AML-193 (cell line): ENCODE data around the gene RCC1.
A peak's percentile ranks its signal among the peaks of the same experiment; 100 is the strongest.
"Not testable (repeated sequence)": the region's sequence is repeated elsewhere in the genome, so short reads cannot be mapped to it uniquely, and the experiment has no call there.

Experiments used
- DNase-seq, 2 experiments: peaks; one replicate each; lab custom pipeline; 2025; lab: John Stamatoyannopoulos, UW

RCC1 gene

GRCh38 chr1:28510970-28511440 is 5.2 kb downstream of the RCC1 start:
- DNase-seq, result no peak

DNA sequence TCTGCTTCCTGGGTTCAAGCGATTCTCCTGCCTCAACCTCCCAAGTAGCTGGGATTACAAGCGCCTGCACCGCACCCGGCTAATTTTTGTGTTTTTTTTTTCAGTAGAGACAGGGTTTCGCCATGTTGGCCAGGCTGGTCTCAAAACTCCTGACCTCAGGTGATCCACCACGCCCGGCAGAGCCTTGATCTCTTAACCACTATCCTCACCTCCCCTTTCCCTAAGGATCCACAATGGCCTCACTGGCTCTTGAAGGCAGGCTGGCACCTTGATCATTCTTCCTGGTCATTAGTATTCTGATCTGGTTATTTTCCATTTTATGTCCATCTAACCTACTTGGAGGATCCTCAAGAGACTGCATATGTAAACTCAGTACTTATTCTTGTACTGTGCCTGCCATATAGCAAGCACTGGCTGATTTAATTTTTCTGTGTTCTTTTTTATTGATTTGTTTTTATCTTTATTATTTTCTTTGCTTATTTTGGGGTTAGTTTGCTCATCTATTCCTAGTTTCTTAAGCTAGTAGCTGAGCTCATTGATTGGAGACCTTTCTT is 6.3 kb downstream of the RCC1 start:
- DNase-seq, result no peak

DNA sequence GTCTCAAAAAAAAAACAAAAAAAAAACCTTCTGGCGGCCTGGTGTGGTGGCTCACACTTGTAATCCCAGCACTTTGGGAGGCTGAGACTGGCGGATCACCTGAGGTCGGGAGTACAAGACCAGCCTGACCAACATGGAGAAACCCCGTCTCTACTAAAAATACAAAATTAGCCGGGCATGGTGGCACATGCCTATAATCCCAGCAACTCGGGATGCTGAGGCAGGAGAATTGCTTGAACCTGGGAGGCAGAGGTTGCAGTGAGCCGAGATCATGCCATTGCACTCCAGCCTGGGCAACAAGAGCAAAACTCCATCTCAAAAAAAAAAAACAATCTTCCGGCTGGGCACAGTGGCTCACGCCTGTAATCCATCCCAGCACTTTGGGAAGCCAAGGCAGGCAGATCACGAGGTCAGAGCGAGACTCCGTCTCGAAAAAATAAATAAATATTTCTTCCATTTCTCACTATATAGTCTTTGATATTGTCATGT is 8.6 kb downstream of the RCC1 start:
- DNase-seq, result not testable (repeated sequence)

DNA sequence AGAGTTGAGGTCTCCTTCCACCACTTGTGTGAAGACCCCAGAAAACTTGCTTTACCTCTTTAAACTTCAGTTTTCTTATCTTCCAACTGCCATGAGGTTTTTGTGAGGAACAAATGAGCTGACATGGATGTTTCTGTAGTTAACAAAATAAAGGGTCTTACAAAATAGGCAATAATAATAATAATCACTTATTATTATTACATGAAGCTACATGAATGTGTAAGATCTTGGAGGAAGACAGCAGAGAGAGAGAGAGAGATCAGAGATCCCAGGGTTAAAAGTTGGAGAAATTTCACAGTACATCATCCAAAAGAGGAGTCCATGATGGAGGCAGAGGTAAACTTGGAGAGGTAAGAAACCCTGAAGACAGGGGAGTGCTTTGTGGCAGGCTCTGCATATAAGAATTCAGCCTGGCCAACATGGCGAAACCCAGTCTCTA is 10.7 kb downstream of the RCC1 start:
- DNase-seq, result no peak

GRCh38 chr1:28517649-28517999 is 11.8 kb downstream of the RCC1 start:
- no peak for DNase-seq

DNA sequence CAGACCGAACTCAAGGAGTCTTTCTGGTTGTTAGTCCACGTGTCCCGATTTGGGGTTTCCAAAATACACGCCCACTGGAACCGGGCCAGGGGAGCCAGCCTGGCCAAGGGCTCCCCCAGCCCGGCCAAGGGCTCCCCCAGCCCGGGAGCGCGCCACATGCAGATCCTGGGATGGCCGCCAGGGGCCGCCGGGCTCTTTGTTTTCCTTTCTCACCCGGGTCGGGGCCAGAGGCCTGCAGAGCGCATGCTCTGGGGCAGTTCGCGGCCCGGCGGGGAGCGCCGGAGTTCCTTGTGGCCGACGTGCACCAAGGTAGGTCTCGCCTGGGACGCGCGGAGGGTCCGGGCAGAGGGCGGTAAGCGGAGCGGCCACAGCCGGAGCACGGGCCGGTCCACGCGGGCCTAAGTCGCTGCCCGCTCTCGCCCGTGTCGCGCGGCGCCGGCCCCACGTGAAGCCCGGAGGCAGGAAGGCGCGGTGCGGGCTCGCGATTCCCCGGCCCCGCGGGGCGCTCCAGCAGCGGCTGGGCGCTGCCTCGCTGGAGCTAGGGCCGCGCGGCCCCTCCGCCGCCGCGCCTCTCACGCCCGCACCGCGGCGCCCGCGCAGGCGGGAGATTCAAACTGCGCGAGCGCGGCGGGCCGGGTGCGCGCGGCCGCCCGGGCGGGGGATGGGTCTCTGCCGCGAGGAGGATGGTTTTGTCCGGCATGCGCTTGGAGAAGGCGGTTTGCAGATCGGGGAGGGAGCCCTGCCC is 12.3 kb downstream of the RCC1 start:
- peak; percentile 77 to 80 for DNase-seq

DNA sequence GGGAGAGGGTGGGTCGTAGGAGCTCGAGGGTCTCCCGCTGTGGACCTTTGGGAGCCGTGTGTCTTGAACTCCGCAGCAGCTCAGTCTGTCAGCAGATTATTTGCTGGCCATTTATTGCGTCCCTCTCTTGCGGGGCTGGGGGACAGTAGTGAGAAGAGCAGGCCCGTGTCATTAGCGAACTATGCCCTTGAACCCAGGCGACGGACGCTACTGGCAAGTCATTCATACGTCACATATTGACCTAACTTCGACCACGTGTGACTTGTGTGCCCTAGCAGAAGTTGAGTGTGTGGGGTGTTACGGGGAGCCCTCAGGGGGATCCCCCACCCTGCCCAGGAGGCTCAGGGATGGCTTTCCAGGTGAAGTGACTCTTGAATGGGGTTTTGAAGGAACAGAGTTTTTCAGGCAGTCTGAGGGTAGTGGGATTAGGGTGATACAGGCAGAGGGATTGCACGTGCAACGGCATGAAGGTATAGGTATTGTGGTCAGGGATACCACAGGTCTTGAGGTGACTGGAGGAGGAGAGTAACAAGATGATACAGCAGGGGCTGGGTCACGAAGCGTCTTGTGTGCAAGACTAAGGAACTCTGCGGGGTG is 13.0 kb downstream of the RCC1 start:
- peak; percentile 60 to 67 for DNase-seq

DNA sequence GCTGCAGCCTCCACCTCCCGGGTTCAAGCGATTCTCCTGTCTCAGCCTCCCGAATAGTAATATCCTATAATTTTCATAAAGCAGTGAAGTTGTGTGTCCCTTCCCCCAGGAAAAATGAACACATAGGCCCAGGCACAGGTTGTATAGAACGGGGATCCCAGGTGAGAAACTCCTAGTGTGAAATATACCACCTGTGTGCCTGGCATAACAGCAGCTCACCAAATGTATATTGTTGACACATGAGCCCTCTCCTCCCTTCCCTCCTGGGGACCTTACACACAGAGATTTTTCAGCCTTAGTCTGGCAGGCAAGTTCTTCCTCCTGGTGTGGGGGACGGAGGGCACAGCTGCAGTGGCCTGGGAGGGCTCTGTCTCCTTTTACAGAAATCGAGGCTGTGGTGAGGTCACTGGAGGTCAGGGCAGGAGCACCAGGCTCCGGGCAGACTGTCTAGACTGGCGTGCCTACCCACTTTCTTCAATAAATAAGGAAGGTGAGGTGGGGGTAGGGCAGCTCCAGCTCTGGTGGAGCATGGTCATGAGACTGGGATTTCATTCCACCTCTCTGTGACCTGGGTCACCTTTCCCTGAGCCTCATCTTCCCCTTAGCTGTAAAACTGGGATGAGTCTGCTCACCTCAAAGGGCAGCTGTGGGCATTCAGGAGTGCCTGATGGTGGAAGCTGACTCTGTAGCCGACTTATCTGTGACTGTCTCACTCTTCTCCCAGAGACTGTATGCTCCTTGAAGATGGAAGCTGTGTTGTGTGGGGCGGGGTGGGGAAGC is 14.3 kb downstream of the RCC1 start:
- DNase-seq, result no peak

DNA sequence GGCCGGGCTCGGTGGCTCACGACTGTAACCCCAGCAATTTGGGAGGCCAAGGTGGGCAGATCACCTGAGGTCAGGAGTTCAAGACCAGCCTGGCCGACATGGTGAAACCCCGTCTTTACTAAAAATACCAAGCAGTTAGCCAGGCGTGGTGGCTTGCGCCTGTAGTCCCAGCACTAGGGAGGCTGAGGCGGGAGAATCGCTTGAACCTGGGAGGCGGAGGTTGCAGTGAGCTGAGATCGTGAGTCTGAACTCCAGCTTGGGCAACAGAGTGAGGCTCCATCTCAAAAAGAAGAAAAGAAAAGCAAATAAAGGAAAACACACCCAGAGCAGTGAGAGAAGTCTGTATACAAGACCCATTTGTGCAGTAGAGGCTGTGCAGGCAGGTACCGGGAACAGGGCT is 15.0 kb downstream of the RCC1 start:
- DNase-seq, result not testable (repeated sequence)

GRCh38 chr1:28521502-28522164 is 15.8 kb downstream of the RCC1 start:
- DNase-seq, result no peak

DNA sequence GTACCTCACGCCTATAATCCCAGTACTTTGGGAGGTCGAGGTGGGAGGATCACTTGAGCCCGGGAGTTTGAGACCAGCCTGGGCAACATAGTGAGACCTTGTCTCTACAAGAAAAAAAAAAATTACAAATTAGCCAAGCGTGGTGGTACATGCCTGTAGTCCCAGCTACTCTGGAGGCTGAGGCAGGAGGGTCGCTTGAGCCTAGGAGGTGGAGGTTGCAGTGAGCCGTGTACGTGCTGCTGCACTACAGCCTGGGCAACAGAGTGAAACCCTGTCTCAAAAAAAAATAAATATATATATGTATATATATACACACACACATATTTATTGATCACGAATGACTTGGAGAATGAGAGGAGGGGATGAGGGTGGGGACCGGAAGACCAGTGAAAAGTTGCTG is 16.7 kb downstream of the RCC1 start:
- DNase-seq, result not testable (repeated sequence)

GRCh38 chr1:28525002-28525642 is 19.3 kb downstream of the RCC1 start:
- DNase-seq, result not testable (repeated sequence)

- no peak for DNase-seq
Measured at GRCh38 chr1:28526886-28527285, 21.0 kb downstream of the RCC1 start.

DNA sequence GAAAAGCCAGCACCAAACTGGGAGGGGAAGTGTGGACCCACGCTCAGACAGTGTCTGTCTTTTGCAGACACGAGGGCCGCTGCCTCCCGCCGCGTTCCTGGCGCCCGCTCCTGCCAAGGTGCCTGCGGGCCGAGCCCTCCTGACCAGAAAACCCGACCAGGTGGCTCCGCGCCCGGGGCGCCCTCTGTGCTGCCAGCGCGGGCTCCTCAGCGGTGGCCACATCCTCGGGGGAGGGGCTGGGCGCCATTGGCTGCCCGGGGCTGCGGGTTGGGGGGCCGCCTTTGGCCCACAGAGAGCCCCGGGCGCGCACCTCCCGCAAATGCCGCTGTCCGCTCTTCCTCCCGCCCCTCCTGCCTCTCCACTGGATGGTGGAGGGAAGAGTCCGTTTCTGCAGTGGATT is 24.6 kb downstream of the RCC1 start:
- no peak for DNase-seq

- no peak for DNase-seq
Measured at GRCh38 chr1:28534671-28535070, 28.8 kb downstream of the RCC1 start.

DNA sequence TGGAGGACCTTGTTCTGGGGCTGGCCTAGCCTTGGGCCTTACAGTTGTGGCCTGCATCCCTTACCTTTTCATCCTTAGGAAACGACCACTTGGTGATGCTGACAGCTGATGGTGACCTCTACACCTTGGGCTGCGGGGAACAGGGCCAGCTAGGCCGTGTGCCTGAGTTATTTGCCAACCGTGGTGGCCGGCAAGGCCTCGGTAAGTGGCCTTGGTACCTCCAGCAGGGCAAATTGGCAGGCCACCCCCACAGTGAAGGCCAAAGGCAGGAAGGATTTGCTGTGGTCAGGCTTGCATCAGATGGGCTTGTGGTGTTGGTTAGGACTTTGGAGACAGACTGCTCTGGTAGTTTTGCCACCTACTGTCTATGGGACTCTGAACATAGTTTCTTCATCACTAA is 29.3 kb downstream of the RCC1 start:
- no peak for DNase-seq

DNA sequence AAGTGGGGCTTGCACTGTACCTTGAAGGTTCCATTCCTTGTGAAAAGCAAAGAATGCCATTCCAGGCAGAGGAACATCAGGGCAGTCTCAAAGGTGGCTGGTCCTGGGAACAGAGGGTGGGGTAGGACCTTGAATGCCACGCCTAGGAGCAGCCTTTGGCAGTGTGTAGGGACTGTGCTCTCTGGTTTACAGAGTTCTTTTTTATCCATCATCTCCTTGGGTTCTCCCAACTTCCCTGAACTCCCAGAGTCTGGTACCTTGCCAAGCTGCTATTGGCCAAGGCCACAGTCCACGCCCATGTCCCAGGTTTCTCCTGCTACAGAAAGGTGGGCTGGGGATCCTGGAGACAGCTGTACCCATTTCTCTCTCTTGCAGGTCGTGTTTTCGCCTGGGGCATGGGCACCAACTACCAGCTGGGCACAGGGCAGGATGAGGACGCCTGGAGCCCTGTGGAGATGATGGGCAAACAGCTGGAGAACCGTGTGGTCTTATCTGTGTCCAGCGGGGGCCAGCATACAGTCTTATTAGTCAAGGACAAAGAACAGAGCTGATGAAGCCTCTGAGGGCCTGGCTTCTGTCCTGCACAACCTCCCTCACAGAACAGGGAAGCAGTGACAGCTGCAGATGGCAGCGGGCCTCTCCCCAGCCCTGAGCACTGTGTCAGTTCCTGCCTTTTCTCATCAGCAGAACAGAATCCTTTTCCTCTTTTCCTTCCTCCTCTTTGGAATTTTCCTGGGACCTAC is 31.8 kb downstream of the RCC1 start:
- DNase-seq, result no peak

DNA sequence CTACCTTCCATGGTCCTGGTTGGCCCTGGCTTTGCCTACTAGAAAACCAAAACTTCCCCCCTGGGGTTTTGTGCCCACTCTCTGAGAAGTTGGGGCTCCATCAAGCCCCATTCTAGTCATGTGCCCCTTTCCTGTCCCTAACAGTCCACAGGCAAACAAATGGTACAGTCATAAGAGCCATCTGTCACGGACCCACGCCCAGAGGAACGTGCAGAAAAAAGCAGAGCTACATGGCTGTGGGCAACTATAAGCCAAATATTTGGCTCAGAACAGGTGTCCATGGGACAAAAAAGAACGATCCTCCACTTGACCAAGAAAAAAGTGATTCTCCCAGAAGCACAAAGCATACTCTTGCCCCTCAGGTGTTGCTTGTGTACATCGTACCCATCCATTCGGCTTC is 32.4 kb downstream of the RCC1 start:
- no peak for DNase-seq

- no peak for DNase-seq
Measured at GRCh38 chr1:28540651-28541050, 34.8 kb downstream of the RCC1 start.

DNA sequence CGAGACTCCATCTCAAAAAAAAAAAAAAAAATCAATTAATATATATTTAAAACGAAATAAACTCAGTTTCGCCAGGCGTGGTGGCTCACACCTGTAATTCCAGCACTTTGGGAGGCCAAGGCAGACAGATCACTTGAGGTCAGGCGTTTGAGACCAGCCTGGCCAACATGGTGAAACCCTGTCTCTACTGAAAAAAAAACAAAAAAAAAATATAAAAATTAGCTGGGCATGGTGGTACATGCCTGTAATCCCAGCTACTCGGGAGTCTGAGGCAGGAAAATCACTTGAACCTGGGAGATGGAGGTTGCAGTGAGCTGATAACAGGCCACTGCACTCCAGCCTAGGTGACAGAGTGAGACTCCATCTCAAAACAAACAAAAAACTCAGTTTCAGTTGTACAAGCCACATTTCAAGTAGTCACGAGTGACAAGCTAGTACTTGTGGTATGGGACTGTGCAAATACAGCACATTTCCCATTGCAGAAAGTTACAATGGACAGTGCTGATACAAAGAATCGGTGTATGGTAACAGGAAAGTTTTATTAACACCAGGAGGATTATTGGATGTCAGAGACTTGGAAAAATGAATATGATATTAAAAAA is 35.7 kb downstream of the RCC1 start:
- DNase-seq, result not testable (repeated sequence)
